ENCODE measurements around the gene SH3BP1. TPM values are rescaled to one million over a fixed set of nuclear protein-coding genes. Genes with fewer than 3 reads are reported as not detected.

SH3BP1 gene
- total and polyA plus RNA-seq, 2 of the 8 experiments (the other 6 are each of a cell fraction or from before 2014, with no cell fraction given): 23.9 to 40.3 TPM

- H3K9ac ChIP-seq (replicated peaks in 1 of 4; ENCODE audit: extremely low read depth in 1 of 4, low read depth in 3 of 4, low read length in 3 of 4): peak overlapping the region in 1 of 4 experiments; percentile 2; a peak in 2 of 7 replicates
- H2BK20ac ChIP-seq (ENCODE audit: low read length): no peak overlapping the region
- no peak overlapping the region for H3K4ac ChIP-seq (replicated peaks; ENCODE audit: insufficient read length, low read depth, low read length)
- H4K5ac ChIP-seq (ENCODE audit: insufficient read length, low read depth, low read length): peak overlapping the region; percentile 25
- CTCF ChIA-PET (ENCODE audit: partially characterized antibody): interaction anchor here (0.7 to 11.4 kb wide), 13 partner anchors 10 to 102 kb away, joined by 3 to 261 read pairs (median 4); partner anchors contain the start of genes LGALS1, NOL12, PDXP and TRIOBP
- no peak for FAIRE-seq
- H4K91ac ChIP-seq (replicated peaks; ENCODE audit: insufficient read length, low read length): peak overlapping the region; percentile 34
- H2BK5ac ChIP-seq (ENCODE audit: low read depth, low read length): no peak overlapping the region
- H2AFZ ChIP-seq (ENCODE audit: low read length): no peak overlapping the region
- peaks cover 0 to 16% (median 7%) of the 10 kb centered on the region in 4 experiments; a peak in 5 of 8 replicates for H3K36me3 ChIP-seq (ENCODE audit: control insufficient read depth in 2 of 4, insufficient read depth in 4 of 4, low read length in 3 of 4)
- H3K4me1 ChIP-seq (replicated peaks in 1 of 4; ENCODE audit: control insufficient read depth in 3 of 4, insufficient read depth in 4 of 4, low read length in 3 of 4): peaks cover 0 to 21% (median 15%) of the 10 kb centered on the region in 4 experiments; a peak in 6 of 7 replicates
- H2BK15ac ChIP-seq (ENCODE audit: low read length): peak overlapping the region; percentile 81; the same call in 1 of the 2 replicates
- H3K18ac ChIP-seq (ENCODE audit: extremely low read depth, low read length): no peak overlapping the region; the same call in none of the 2 replicates
- no peaks in the 10 kb centered on the region; a peak in 1 of 4 replicates for H3K79me2 ChIP-seq (ENCODE audit: control insufficient read depth in 1 of 2, insufficient read depth in 2 of 2, low read length in 2 of 2)
- no peaks in the 10 kb centered on the region for H3K9me3 ChIP-seq (ENCODE audit: insufficient read depth in 2 of 2, low read depth in 1 of 2, low read length in 1 of 2)
- peak overlapping the region; percentile 80; the same call in 1 of the 2 replicates for H2BK12ac ChIP-seq (ENCODE audit: low read depth, low read length)
- peak overlapping the region; percentile 55 for H2BK120ac ChIP-seq (replicated peaks; ENCODE audit: low read depth, low read length)
- peak overlapping the region; percentile 77 to 91 (median 84); a peak in 7 of 8 replicates for H3K4me3 ChIP-seq (ENCODE audit: extremely low read depth in 1 of 4, insufficient read depth in 2 of 4, low read depth in 3 of 4, low read length in 4 of 4)
- H4K8ac ChIP-seq (ENCODE audit: extremely low read depth, insufficient read depth, low read length): no peak overlapping the region
- 0 out of 2 replicates have a peak, but pooled peaks cover 2% of the 10 kb centered on the region for H3K79me1 ChIP-seq (ENCODE audit: low read depth, low read length)
- H3K23ac ChIP-seq (ENCODE audit: insufficient read length): no peak overlapping the region
- POLR2A ChIA-PET (ENCODE audit: partially characterized antibody): interaction anchor here (0.9 to 5.3 kb wide), 9 partner anchors 8 to 64 kb away, joined by 3 to 32 read pairs (median 4); partner anchors contain the start of genes GGA1, NOL12, PDXP and TRIOBP
- no peak overlapping the region for H3K14ac ChIP-seq (ENCODE audit: insufficient read length)
- H2AK5ac ChIP-seq (ENCODE audit: low read depth, low read length): 0 out of 2 replicates have a peak overlapping the region, but pooled peaks have one; percentile 9
- peaks cover 0 to 12% of the 10 kb centered on the region in 2 experiments for H4K20me1 ChIP-seq (replicated peaks in 1 of 2; ENCODE audit: control insufficient read depth in 1 of 2, insufficient read depth in 2 of 2, low read length in 2 of 2)
- H3K4me2 ChIP-seq (ENCODE audit: insufficient read depth in 1 of 2, low read depth in 2 of 2, low read length in 2 of 2): peak overlapping the region; percentile 86 to 99
- H3K23me2 ChIP-seq (ENCODE audit: low read depth, low read length): peaks cover 8% of the 10 kb centered on the region
- 82% methylated on average over 20 of the region's 24 CpGs; no CpG with 5 or more reads in 1 of the 2 experiments for WGBS, 2 experiments (ENCODE audit: extremely low coverage in 1 of 2, insufficient coverage in 1 of 2, insufficient read length in 1 of 2, insufficient replicate concordance in 2 of 2, low coverage in 1 of 2, low lambda C conversion rate in 2 of 2, missing lambda C conversion rate in 1 of 2)
- no peaks in the 10 kb centered on the region for H3K27me3 ChIP-seq (replicated peaks in 1 of 4; ENCODE audit: control insufficient read depth in 3 of 4, extremely low read depth in 1 of 4, insufficient read depth in 3 of 4, low read length in 3 of 4)
- no peak overlapping the region for H3K27ac ChIP-seq (ENCODE audit: low read depth, low read length)
- peak overlapping the region; percentile 60 for H3K56ac ChIP-seq (replicated peaks; ENCODE audit: insufficient read length, low read depth, low read length)
- no peak for DNase-seq (ENCODE audit: low read depth in 1 of 2, low spot score in 2 of 2)
- TF ChIP-seq SP1 (IDR thresholded peaks at IDR 0.05; ENCODE audit: low read depth, low read length) (no peak), EGR1 (IDR thresholded peaks at IDR 0.05; ENCODE audit: borderline replicate concordance, low read depth, low read length) (no peak), ZNF274 (IDR thresholded peaks at IDR 0.05; ENCODE audit: borderline replicate concordance, extremely low read depth, low read length) (no peak), NRF1 (IDR thresholded peaks at IDR 0.05; ENCODE audit: low read depth, low read length) (no peak), POLR2A (IDR thresholded peaks at IDR 0.05; ENCODE audit: control extremely low read depth in 1 of 2, low read depth in 2 of 2, low read length in 2 of 2) (no peak), BRCA1 (IDR thresholded peaks at IDR 0.05; ENCODE audit: low read depth, low read length) (no peak), ATF3 (IDR thresholded peaks at IDR 0.05; ENCODE audit: insufficient read depth, low read depth, low read length) (no peak), SIX5 (IDR thresholded peaks at IDR 0.05; ENCODE audit: low read depth, low read length) (no peak), SRF (IDR thresholded peaks at IDR 0.05; ENCODE audit: low read depth, low read length) (no peak), SUZ12 (IDR thresholded peaks at IDR 0.05; ENCODE audit: low read length) (no peak), HDAC6 (IDR thresholded peaks at IDR 0.05; ENCODE audit: low read depth, low read length) (no peak)
Measured at GRCh38 chr22:37640591-37641560, 1.4 kb downstream of the SH3BP1 start.

All from H1 (cell line).